GM18858 (cell line): ENCODE data around the gene FAM131A.

Source experiments
- ATAC-seq: cut with Tn5 transposase; IDR thresholded peaks from one replicate; pipeline ENCODE4 v1.9.1; 2021; ENCODE audit not compliant: unreplicated experiment

FAM131A gene

GRCh38 chr3:184315871-184316661, 21.3 kb upstream of the FAM131A start:
- ATAC-seq: no peak

DNA sequence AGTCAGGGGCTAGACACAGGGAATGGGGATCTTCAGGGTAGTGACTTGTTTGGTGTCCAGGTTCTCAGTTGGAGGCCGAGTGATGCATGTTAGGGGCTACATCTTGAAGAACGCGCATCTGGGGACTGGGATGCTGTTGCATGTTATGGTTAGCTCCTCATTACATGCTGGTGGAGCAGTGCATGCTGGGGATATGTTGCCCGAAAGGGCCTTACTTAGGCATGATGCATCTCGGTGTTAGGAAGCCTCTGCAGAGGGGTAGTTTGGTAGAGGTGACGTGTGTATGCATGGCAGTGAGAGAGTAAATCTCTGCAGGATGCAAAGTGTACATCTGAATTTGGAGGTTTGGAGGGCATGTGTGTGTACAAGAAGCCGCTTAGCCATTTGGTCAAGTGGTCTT, 20.6 kb upstream of the FAM131A start:
- no peak for ATAC-seq

GRCh38 chr3:184317201-184317600, 20.2 kb upstream of the FAM131A start:
- ATAC-seq: no peak

DNA sequence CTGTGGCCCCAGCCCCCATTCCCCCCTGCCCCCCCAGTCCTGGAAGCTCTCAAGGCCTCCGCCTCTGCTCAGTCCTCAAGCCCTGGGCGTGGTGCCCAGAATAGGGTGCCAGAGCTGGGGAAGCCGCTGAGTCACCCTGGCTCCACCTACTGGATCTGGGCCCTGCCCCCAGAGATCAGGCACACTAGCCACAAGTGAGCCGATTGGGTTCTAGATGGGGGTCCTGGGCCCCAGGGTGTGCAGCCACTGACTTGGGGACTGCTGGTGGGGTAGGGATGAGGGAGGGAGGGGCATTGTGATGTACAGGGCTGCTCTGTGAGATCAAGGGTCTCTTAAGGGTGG, 17.3 kb upstream of the FAM131A start:
- ATAC-seq: no peak

DNA sequence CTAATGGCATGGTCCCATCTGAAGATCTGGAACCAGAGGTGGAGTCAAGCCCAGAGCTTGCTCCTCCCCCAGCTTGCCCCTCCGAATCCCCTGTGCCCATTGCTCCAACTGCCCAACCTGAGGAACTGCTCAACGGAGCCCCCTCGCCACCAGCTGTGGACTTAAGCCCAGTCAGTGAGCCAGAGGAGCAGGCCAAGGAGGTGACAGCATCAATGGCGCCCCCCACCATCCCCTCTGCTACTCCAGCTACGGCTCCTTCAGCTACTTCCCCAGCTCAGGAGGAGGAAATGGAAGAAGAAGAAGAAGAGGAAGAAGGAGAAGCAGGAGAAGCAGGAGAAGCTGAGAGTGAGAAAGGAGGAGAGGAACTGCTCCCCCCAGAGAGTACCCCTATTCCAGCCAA, 15.7 kb upstream of the FAM131A start:
- no peak for ATAC-seq

- ATAC-seq: no peak
These were observed 14.5 kb upstream of the FAM131A start for GRCh38 chr3:184322731-184323487.

GRCh38 chr3:184323696-184324095, 13.7 kb upstream of the FAM131A start:
- ATAC-seq: no peak

DNA sequence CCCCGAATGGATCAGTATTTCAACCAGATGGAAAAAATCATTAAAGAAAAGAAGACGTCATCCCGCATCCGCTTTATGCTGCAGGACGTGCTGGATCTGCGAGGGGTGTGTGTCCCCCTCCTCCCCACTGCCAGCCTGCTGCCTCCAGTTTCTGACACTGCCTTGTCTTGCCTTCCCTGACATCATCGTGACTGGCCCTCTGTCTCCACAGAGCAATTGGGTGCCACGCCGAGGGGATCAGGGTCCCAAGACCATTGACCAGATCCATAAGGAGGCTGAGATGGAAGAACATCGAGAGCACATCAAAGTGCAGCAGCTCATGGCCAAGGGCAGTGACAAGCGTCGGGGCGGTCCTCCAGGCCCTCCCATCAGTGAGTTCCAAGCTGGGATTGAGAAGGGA, 12.1 kb upstream of the FAM131A start:
- no peak for ATAC-seq

GRCh38 chr3:184325715-184326369, 11.6 kb upstream of the FAM131A start:
- ATAC-seq: no peak

- ATAC-seq: no peak
These were observed 10.2 kb upstream of the FAM131A start for GRCh38 chr3:184327171-184327570.

- no peak for ATAC-seq
These were observed 8.9 kb upstream of the FAM131A start for GRCh38 chr3:184328516-184328915.

DNA sequence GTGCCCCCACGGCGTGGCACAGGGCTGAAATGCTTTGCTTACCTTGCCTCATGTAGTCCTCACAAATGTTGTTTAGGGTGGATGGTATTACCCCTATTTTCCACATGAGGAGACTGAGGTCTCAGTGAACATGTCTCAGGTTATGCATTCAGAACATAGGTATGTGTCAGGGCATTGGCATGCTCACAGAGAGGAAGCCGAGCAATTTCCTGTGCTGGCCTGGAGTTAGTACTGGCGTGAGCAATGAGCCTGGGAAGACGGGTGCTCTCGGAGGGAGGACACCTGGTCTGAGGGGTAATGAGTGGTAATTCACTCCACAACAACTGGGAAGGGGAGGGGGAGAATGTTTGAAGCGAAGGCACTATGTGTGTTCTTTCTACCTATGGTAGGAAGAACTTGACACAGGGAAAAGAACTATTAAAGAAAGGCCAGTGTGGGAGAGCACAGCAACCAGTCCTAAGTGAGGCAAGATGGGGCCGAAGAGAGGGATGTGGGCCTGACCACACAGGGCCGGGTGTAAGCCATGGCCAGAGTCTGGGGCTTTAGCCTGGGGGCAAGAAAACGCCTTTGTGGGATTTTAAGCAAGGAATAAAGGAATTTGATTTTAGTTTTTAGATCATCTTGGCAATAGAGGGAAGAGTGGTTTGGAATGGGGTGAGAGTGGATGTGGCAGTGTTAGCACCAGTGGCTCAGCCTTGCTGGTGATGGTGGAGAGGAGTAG, 4.9 kb upstream of the FAM131A start:
- no peak for ATAC-seq

- ATAC-seq: no peak
These were observed 4.2 kb upstream of the FAM131A start for GRCh38 chr3:184333190-184333589.

GRCh38 chr3:184333700-184334099, 3.7 kb upstream of the FAM131A start:
- ATAC-seq: no peak

GRCh38 chr3:184334470-184335158, 2.8 kb upstream of the FAM131A start:
- no peak for ATAC-seq

DNA sequence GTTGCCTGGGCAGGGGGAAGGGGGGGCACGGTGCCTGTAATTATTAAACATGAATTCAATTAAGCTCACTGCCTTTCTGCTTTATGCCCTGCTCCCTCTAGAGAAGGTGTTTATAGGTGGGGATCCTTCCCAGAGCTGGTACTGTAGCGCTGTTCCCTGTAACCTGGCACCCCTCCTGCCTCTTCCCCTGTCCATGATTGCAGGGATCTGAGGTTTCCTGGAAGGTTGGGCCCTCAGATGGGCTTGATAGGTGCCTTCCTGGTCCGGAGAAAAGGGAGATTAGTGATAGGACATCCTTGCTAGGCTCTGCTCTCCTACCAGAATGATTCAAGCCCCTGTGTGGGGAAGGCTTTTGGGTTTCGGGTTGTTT, 2.1 kb upstream of the FAM131A start:
- peak; percentile 18 for ATAC-seq

DNA sequence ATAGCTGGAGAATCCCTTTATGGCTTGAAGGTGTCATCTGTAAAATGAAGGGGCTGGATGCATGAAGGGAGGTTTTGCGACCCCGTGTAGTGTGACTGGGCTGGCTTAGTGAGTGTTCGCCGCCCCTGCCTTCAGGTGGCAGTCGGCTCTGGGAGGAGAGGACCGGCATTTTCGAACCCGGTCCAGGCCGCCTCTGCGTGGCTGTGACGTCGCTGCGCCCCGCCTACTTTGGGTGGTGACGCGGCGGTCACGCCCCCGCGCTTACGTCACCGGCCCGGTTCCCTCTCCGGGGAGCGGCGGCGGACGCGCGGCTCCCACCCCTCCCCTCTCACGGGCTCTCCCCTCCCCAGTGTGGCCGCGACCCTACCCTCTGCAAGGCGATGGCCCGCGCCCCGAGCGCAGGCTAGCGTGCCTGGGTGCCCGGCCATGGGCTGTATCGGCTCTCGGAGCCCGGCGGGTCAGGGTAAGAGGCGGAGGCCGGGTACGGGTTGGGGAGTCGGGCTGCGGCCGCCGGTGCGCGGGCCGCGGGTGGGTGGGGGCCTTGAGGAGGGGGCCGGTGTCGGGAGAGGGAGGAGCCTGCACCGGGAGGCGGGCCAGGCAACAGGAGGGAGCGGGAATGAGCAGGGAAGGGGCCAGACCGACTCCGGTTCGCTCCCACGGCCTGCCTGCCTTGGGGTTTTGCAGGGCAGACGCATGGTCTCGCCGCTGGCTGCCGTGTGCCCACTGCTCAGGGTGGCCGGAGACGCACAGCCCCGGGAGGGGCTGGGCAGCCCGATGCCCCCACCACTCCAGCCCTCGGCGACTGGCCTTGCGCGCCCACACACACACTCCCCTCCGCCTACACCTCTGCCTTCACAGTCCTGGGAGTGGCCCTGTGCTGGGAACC, 1.5 kb upstream of the FAM131A start:
- peak; percentile 61 for ATAC-seq

- no peak for ATAC-seq
These were observed 627 bp upstream of the FAM131A start for GRCh38 chr3:184336547-184337398.

DNA sequence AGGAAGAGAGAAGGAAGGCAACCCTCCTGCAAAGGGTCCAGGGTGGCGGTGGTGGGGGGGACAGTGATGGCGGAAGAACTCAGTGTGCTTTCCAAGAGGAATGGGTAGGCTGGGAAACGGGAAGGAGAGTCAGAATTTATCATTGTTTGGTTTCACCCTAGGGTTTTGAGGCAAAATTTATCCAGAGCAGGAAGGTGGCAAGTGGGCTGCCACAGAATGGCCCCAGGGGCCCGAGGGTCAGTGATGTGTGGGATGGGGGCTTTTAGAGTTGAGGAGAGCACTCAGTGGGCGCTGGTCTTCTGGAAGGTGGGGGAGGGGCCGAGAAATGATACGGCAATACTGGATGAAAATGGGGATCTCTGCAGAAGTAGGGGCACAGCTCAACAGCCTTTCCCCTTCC, 581 bp downstream of the FAM131A start:
- no peak for ATAC-seq
